ENCODE results near the gene TWF2. TPM values are rescaled to one million over a fixed set of nuclear protein-coding genes. Genes with fewer than 3 reads are reported as not detected.
A peak's percentile ranks its signal among the peaks of the same experiment; 100 is the strongest.

The TWF2 gene
- total RNA-seq, 4 donors from 2014 or later = 31.6 to 74.9 (median 55.7) TPM

DNA sequence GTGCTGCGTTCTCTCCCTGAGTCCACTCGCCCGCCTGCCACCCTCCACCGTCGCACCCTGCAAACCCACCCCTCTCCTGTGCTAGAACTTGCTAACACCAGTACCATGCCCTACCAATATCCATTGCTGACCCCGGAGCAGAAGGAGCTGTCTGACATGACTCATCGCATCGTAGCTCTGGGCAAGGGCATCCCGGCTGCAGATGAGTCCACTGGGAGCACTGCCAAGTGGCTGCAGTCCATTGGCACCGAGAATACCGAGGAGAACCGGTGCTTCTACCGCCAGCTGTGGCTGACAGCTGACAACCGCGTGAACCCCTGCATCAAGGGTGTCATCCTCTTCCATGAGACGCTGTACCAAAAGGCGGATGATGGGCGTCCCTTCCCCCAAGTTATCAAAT is 45.9 kb downstream of the TWF2 start:
- intact Hi-C loops (cut with DNase I) = no loop called here
- 66 to 94% methylated on average over 5 to 7 of the region's 18 CpGs for WGBS, 2 donors
- Histone ChIP-seq H3K4me3 (no peak overlapping the region), H3K27me3 (no peaks in the 10 kb centered on the region), H3K4me1 (peaks cover 18 to 72% (median 32%) of the 10 kb centered on the region in 3 donors), H3K9me3 (no peaks in the 10 kb centered on the region), H3K27ac (no peak overlapping the region), H3K36me3 (no peaks in the 10 kb centered on the region)
- DNase-seq = no peak
- TF ChIP-seq, protein P1, sequence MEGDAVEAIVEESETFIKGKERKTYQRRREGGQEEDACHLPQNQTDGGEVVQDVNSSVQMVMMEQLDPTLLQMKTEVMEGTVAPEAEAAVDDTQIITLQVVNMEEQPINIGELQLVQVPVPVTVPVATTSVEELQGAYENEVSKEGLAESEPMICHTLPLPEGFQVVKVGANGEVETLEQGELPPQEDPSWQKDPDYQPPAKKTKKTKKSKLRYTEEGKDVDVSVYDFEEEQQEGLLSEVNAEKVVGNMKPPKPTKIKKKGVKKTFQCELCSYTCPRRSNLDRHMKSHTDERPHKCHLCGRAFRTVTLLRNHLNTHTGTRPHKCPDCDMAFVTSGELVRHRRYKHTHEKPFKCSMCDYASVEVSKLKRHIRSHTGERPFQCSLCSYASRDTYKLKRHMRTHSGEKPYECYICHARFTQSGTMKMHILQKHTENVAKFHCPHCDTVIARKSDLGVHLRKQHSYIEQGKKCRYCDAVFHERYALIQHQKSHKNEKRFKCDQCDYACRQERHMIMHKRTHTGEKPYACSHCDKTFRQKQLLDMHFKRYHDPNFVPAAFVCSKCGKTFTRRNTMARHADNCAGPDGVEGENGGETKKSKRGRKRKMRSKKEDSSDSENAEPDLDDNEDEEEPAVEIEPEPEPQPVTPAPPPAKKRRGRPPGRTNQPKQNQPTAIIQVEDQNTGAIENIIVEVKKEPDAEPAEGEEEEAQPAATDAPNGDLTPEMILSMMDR (IDR thresholded peaks at IDR 0.05) = no peak
- no peak for TF ChIP-seq POLR2A (IDR thresholded peaks at IDR 0.05)

DNA sequence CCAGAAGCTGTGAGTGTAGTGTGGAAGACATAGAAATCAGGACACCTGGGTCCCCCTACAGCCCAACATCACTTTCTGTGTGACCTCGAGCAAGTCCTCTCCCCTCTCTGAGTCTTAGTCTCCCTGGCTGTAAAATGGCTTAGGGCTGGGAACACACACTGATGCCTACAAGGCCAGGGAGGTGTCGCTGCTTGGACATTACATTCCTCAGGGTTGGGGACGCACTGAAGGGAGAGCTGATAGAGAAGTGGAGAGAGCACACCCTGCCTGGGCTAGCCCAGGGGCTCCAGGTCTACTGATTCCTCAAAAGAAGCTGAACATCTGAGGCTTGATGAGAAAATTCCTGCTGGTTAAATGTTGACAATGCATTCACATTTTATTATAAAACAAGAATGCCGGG is 47.3 kb downstream of the TWF2 start:
- peak overlapping the region in 1 of 4 donors; percentile 9 for H3K27ac ChIP-seq
- 67 to 84% methylated on average over 1 to 3 of the region's 4 CpGs for WGBS, 2 donors
- H3K4me3 ChIP-seq = no peak overlapping the region
- no peaks in the 10 kb centered on the region for H3K36me3 ChIP-seq
- H3K27me3 ChIP-seq = no peaks in the 10 kb centered on the region
- intact Hi-C loops (cut with DNase I) = no loop called here
- H3K9me3 ChIP-seq = no peaks in the 10 kb centered on the region
- DNase-seq = no peak
- TF ChIP-seq POLR2A (IDR thresholded peaks at IDR 0.05) = no peak
- TF ChIP-seq, protein P1 (IDR thresholded peaks at IDR 0.05) = no peak
- H3K4me1 ChIP-seq = peaks cover 10 to 59% (median 21%) of the 10 kb centered on the region in 3 donors

DNA sequence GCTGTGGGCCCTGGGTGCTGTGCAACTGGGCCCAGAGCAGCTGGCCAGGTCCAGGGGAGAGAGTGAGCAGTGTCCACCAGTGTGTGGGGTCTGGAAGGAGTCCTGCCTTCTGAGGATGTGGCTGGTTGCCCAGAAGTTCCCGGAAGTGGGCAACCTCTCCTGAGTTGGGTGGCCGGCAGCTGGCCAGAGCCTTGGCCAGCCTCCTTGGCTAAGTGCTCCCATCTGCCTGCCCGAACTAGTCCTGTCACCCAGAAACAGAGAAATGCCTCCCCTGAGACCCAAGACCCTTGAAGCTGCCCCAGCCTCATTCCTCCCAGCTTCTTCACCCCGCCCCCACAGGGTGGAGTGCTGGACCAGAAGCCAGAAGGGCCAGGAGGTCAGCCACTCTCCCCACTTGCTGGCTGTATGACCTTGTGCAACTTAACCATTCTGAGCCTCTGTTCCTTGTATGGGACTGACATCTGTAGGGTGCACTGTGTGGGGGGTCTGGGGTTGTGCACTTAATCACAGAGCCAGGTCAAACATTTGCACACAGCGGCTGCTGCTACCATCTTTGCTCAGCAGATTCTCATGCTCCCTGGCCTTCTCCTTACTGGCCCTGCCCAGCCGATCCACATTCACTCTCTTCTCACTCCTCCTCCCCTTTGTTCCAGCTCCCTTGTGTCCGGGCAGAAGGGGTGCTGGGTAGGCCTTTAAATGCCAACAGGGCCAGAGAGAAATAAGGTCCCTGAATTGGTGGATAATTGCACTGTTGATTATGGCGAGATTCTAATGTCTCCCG is 48.5 kb downstream of the TWF2 start:
- DNase-seq = no peak
- WGBS, 2 donors = 63 to 74% methylated on average over 5 of the region's 9 CpGs
- Histone ChIP-seq H3K27me3 (no peaks in the 10 kb centered on the region), H3K9me3 (no peaks in the 10 kb centered on the region), H3K4me1 (peaks cover 10 to 48% (median 14%) of the 10 kb centered on the region in 3 donors), H3K27ac (peak overlapping the region in 3 of 4 donors; percentile 9 to 74 (median 16)), H3K4me3 (no peak overlapping the region), H3K36me3 (no peaks in the 10 kb centered on the region)
- intact Hi-C loops (cut with DNase I) = no loop called here
- TF ChIP-seq, protein P1 (IDR thresholded peaks at IDR 0.05) = no peak
- TF ChIP-seq POLR2A (IDR thresholded peaks at IDR 0.05) = no peak

DNA sequence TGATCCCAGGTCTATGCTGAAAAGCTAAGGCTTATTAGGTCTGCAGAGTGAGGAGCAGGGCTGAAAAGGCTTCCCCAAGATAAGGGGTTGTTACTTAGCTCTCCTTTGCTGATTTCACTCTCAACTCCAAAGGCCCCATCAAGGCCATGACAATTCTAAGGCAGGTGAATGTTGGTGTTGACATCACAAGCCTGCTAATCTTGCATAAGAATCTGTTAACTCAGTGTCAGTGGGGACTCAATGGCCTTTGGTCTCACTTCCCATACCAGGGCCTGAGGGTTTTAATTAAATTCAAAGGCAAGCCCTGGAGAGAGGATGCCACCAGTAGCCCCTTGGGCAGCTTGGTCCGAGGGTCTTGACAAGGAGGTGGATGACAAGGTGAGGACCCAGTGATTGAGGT is 50.4 kb downstream of the TWF2 start:
- H3K27ac ChIP-seq = no peak overlapping the region
- H3K4me3 ChIP-seq = no peak overlapping the region
- no peaks in the 10 kb centered on the region for H3K27me3 ChIP-seq
- H3K36me3 ChIP-seq = no peaks in the 10 kb centered on the region
- H3K9me3 ChIP-seq = no peaks in the 10 kb centered on the region
- 60 to 83% methylated on average over 1 of the region's 1 CpG for WGBS, 2 donors
- peaks cover 10 to 33% (median 11%) of the 10 kb centered on the region in 3 donors for H3K4me1 ChIP-seq
- TF ChIP-seq, protein P1 (IDR thresholded peaks at IDR 0.05) = no peak
- no peak for TF ChIP-seq POLR2A (IDR thresholded peaks at IDR 0.05)
- no peak for DNase-seq
- intact Hi-C loops (cut with DNase I) = no loop called here

DNA sequence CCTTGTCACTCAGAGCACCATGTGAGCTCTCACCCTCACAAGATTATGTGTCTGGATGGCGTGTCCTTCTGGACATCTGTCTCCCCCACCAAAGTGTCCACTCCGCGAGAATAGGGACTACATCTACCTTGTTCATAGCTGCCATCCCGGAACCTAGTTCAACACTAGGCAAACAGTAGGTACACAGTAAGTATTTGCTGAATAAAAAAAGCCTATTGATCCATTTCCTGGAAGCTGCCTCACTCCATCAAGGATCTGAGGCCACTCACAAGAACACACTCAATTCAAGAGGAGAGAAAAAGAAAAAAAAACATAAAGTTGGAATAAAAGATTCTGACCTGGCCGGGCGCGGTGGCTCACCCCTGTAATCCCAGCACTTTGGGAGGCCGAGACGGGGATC is 52.2 kb downstream of the TWF2 start:
- DNase-seq = no peak
- 90 to 96% methylated on average over 6 to 9 of the region's 9 CpGs for WGBS, 2 donors
- H3K27me3 ChIP-seq = no peaks in the 10 kb centered on the region
- no peak overlapping the region for H3K4me3 ChIP-seq
- no peak overlapping the region for H3K27ac ChIP-seq
- intact Hi-C loops (cut with DNase I) = no loop called here
- H3K4me1 ChIP-seq = peaks cover 10 to 28% (median 11%) of the 10 kb centered on the region in 3 donors
- no peaks in the 10 kb centered on the region for H3K36me3 ChIP-seq
- TF ChIP-seq, protein P1 (IDR thresholded peaks at IDR 0.05) = no peak
- no peak for TF ChIP-seq POLR2A (IDR thresholded peaks at IDR 0.05)
- no peaks in the 10 kb centered on the region for H3K9me3 ChIP-seq

Measured in esophagus squamous epithelium (tissue), 5 donors.